ENCODE results near the gene HEPACAM2.

- TF ChIP-seq POLR2AphosphoS5 (IDR thresholded peaks at IDR 0.05; ENCODE audit: low read depth, low read length) (no peak), REST (IDR thresholded peaks at IDR 0.05; ENCODE audit: insufficient read depth in 1 of 2, low read depth in 2 of 2, low read length in 2 of 2) (no peak)
Measured at GRCh38 chr7:93178213-93178612, 48.1 kb downstream of the HEPACAM2 start.

Measured in PFSK-1 (cell line).